Fibroblast of villous mesenchyme (primary cell): Measurements from ENCODE around the gene HRH1. TPM values are rescaled to one million over a fixed set of nuclear protein-coding genes. Genes with fewer than 3 reads are reported as not detected.
"Not testable (repeated sequence)": the region's sequence is repeated elsewhere in the genome, so short reads cannot be mapped to it uniquely, and the experiment has no call there.

Experiments used
- DNase-seq: peaks from one replicate; pipeline ENCODE4 v3.0.0-alpha.2; 2010; ENCODE audit warnings: low read depth
- H3K4me3 ChIP-seq: 2 replicates; pipeline ENCODE4 v1.5.1; 2011; ENCODE audit warnings: low read depth, mild to moderate bottlenecking, low read length
- CTCF ChIP-seq: IDR thresholded peaks from 2 replicates; pipeline ENCODE4 v1.5.1; 2012; ENCODE audit warnings: low read depth, mild to moderate bottlenecking, low read length; ENCODE audit not compliant: insufficient read depth
- total RNA-seq: library from RNA; depleted of rRNA; stranded (reverse); fragments of >200 nt; gene quantifications from 2 replicates; pipeline ENCODE4 v1.2.3, GENCODE V29; 2012

HRH1 gene
- total RNA-seq, 1 donor = 26.8 TPM

- no peak for DNase-seq
- H3K4me3 ChIP-seq = no peak overlapping the region
- TF ChIP-seq CTCF = no peak
These were observed 34.0 kb upstream of the HRH1 start for GRCh38 chr3:11120091-11120805.

GRCh38 chr3:11126653-11127052 lies 27.6 kb upstream of the HRH1 start:
- no peak for TF ChIP-seq CTCF
- H3K4me3 ChIP-seq = no peak overlapping the region

GRCh38 chr3:11128682-11129632 lies 25.3 kb upstream of the HRH1 start:
- no peak for DNase-seq
- no peak for TF ChIP-seq CTCF
- H3K4me3 ChIP-seq = no peak overlapping the region

More at GRCh38 chr3:11126653-11127052, 27.6 kb upstream of the HRH1 start:
- DNase-seq = no peak

GRCh38 chr3:11130385-11130784 lies 23.9 kb upstream of the HRH1 start:
- H3K4me3 ChIP-seq = no peak overlapping the region
- no peak for DNase-seq
- no peak for TF ChIP-seq CTCF

GRCh38 chr3:11131371-11131770 lies 22.9 kb upstream of the HRH1 start:
- DNase-seq = no peak
- H3K4me3 ChIP-seq = no peak overlapping the region
- no peak for TF ChIP-seq CTCF

GRCh38 chr3:11131886-11132285 lies 22.4 kb upstream of the HRH1 start:
- H3K4me3 ChIP-seq, DNase-seq: not testable (repeated sequence)

GRCh38 chr3:11132861-11133260 lies 21.4 kb upstream of the HRH1 start:
- DNase-seq = no peak
- TF ChIP-seq CTCF = no peak
- no peak overlapping the region for H3K4me3 ChIP-seq
